GM12873 (cell line): Measurements from ENCODE around the gene TMEM167B.

Experiments
- CTCF ChIP-seq: IDR thresholded peaks from 2 replicates; pipeline ENCODE4 v1.5.1; 2012; ENCODE audit warnings: low read depth, mild to moderate bottlenecking, moderate library complexity, low read length, control low read depth; ENCODE audit not compliant: insufficient read depth; ENCODE audit errors: missing control alignments

The TMEM167B gene

GRCh38 chr1:109090196-109091077 is at the start of gene TMEM167B:
Gene TMEM167B, plus strand, starts transcription at chr1:109090764. Its CDS starts 109 bp downstream, at chr1:109090873.
- no peak for TF ChIP-seq CTCF

- no peak for TF ChIP-seq CTCF
These were observed 49.5 kb upstream of the TMEM167B start for GRCh38 chr1:109040989-109041620.

GRCh38 chr1:109041621-109042468 is 48.7 kb upstream of the TMEM167B start, which contains the start of gene WDR47:
Gene WDR47, minus strand, starts transcription at chr1:109042102. Its CDS starts 18,590 bp downstream, at chr1:109023512.
- TF ChIP-seq CTCF = no peak

GRCh38 chr1:109045595-109045994 is 45.0 kb upstream of the TMEM167B start:
- no peak for TF ChIP-seq CTCF

- no peak for TF ChIP-seq CTCF
These were observed 43.9 kb upstream of the TMEM167B start for GRCh38 chr1:109046671-109047070.

GRCh38 chr1:109047339-109047738 is 43.2 kb upstream of the TMEM167B start:
- TF ChIP-seq CTCF = no peak
